Esophagus muscularis mucosa (tissue), 4 donors: ENCODE data around the gene ERAP2. TPM values are rescaled to one million over a fixed set of nuclear protein-coding genes. Genes with fewer than 3 reads are reported as not detected.

Source experiments
- DNase-seq: peaks from one replicate; pipeline ENCODE4 v3.0.0-alpha.2; 2017; ENCODE audit errors: extremely low spot score
- H3K27ac ChIP-seq, 4 donors: fragments of 200-600 bp; sonication (generic); replicated peaks in 1 of 4; 1 replicate in 3 of 4; 2 replicates in 1 of 4; pipeline ENCODE4 v1.5.1; 2016 to 2019; ENCODE audit warnings: mild to moderate bottlenecking in 1 of 4
- H3K27me3 ChIP-seq, 4 donors: fragments of 200-600 bp; sonication (generic); one replicate each; pipeline versions ENCODE4 v1.5.1 to v1.6.0; 2016 to 2019
- H3K36me3 ChIP-seq, 4 donors: fragments of 200-600 bp; sonication (generic); one replicate each; pipeline ENCODE4 v1.5.1; 2016 to 2019
- H3K4me1 ChIP-seq, 4 donors: fragments of 200-600 bp; sonication (generic); one replicate each; pipeline ENCODE4 v1.5.1; 2016 to 2019
- H3K4me3 ChIP-seq, 4 donors: fragments of 200-600 bp; sonication (generic); 1 replicate in 2 of 4; 2 replicates in 2 of 4; pipeline ENCODE4 v1.5.1; 2016 to 2019; ENCODE audit warnings: mild to moderate bottlenecking in 4 of 4, moderate library complexity in 1 of 4
- H3K9me3 ChIP-seq, 4 donors: fragments of 200-600 bp; sonication (generic); 1 replicate in 3 of 4; 2 replicates in 1 of 4; pipeline ENCODE4 v1.5.1; 2016 to 2019
- EP300 ChIP-seq: sonication (generic); formaldehyde crosslinking; IDR thresholded peaks from one replicate; pipeline ENCODE4 v1.6.1; 2017; ENCODE audit warnings: antibody characterized with exemption
- POLR2A ChIP-seq: fragments of 450-650 bp; IDR thresholded peaks from one replicate; pipeline ENCODE4 v1.6.1; 2017; ENCODE audit warnings: antibody characterized with exemption, moderate library complexity, mild to moderate bottlenecking, low read depth
- POLR2AphosphoS5 ChIP-seq, 2 donors: sonication (generic); formaldehyde crosslinking; IDR thresholded peaks; one replicate each; pipeline ENCODE4 v1.6.1; 2017; ENCODE audit warnings: antibody characterized with exemption in 2 of 2
- WGBS: methylation state at CpG from one replicate; pipeline ENCODE4 v1.1.5; 2018; 5-methylcytosine and 5-hydroxymethylcytosine counted together
- intact Hi-C: fragments of 100-400 bp; cut with DNase I; formaldehyde crosslinking; loops from one replicate; pipeline ENCODE4 v1.15.1; 2023
- total RNA-seq, 4 donors: library from RNA; depleted of rRNA; stranded (reverse); fragments of >200 nt; gene quantifications; one replicate each; pipeline versions ENCODE4 v1.1.0 to v1.2.1, GENCODE V29; 2016
- TF ChIP-seq, protein P1 (sequence below), 3 experiments: fragments of 200-600 bp in 2 of 3; fragments of 450-650 bp in 1 of 3; sonication (generic) in 2 of 3; IDR thresholded peaks; one replicate each; pipeline ENCODE4 v1.5.1; 2017 to 2019; ENCODE audit warnings: antibody characterized with exemption in 3 of 3, mild to moderate bottlenecking in 2 of 3, moderate library complexity in 1 of 3

The ERAP2 gene
- total RNA-seq, 4 donors from 2014 or later: 6.6 to 12.3 (median 7.3) TPM

DNA sequence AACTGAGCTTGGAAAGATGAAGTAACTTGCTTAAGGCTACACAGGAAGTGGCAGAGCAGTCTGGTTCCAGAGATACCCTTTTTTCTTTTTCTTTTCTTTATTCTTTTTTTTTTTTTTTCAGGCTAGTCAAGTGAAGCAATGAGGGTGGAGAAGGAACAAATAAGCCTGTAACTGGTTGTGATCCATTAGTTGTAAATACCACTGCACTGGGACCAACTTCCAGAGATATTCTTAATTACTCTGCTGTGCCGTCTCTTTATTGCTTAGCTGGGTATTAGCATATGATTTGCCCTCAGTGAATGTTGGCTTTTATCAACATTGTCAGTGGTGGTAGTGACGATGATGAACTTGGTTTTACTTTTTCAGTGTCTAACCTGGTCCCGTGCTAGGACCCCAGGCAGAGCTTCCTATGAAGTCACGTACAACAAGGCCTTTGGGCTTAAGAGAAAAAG, 86.3 kb downstream of the ERAP2 start:
- intact Hi-C loops: no loop called here
- H3K4me1 ChIP-seq: peaks cover 32 to 39% (median 37%) of the 10 kb centered on the region in 4 donors
- H3K4me3 ChIP-seq: no peak overlapping the region
- no peaks in the 10 kb centered on the region for H3K27me3 ChIP-seq
- H3K9me3 ChIP-seq: no peaks in the 10 kb centered on the region
- TF ChIP-seq POLR2A (no peak), POLR2AphosphoS5 (IDR thresholded peaks at IDR 0.05) (no peak), EP300 (no peak)
- TF ChIP-seq, protein P1, sequence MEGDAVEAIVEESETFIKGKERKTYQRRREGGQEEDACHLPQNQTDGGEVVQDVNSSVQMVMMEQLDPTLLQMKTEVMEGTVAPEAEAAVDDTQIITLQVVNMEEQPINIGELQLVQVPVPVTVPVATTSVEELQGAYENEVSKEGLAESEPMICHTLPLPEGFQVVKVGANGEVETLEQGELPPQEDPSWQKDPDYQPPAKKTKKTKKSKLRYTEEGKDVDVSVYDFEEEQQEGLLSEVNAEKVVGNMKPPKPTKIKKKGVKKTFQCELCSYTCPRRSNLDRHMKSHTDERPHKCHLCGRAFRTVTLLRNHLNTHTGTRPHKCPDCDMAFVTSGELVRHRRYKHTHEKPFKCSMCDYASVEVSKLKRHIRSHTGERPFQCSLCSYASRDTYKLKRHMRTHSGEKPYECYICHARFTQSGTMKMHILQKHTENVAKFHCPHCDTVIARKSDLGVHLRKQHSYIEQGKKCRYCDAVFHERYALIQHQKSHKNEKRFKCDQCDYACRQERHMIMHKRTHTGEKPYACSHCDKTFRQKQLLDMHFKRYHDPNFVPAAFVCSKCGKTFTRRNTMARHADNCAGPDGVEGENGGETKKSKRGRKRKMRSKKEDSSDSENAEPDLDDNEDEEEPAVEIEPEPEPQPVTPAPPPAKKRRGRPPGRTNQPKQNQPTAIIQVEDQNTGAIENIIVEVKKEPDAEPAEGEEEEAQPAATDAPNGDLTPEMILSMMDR (IDR thresholded peaks at IDR 0.05): no peak
- H3K36me3 ChIP-seq: no peaks in the 10 kb centered on the region
- DNase-seq: no peak
- 70% methylated on average over 4 of the region's 4 CpGs for WGBS
- peak overlapping the region in 3 of 4 donors; percentile 20 to 60 (median 21) for H3K27ac ChIP-seq

DNA sequence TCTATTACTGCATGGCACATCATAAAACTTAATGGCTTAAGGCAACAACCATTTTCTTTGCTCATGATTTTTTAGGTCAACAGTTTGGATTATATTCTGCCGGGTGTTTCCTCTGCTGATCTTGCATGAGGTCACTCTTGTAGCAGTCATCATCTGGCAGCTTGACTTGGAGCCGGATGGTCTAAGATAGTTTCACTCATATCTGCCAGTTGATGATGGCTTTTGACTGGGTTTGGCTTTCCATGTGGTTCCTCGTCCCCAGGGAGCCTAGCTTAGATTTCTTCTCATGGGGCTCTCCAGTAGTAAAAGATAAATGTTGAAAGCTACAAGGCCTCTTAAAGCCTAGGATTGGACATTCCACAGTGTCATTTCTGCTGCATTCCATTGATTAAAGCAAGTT, 87.0 kb downstream of the ERAP2 start:
- H3K36me3 ChIP-seq: no peaks in the 10 kb centered on the region
- H3K4me1 ChIP-seq: peaks cover 39 to 43% (median 42%) of the 10 kb centered on the region in 4 donors
- DNase-seq: peak; percentile 92
- whole genome bisulfite sequencing: 24% methylated on average over 3 of the region's 3 CpGs
- no peak overlapping the region for H3K4me3 ChIP-seq
- H3K27ac ChIP-seq: peak overlapping the region in 3 of 4 donors; percentile 4 to 60 (median 33)
- intact Hi-C loops: no loop called here
- no peaks in the 10 kb centered on the region for H3K27me3 ChIP-seq
- TF ChIP-seq EP300: no peak
- no peaks in the 10 kb centered on the region for H3K9me3 ChIP-seq

DNA sequence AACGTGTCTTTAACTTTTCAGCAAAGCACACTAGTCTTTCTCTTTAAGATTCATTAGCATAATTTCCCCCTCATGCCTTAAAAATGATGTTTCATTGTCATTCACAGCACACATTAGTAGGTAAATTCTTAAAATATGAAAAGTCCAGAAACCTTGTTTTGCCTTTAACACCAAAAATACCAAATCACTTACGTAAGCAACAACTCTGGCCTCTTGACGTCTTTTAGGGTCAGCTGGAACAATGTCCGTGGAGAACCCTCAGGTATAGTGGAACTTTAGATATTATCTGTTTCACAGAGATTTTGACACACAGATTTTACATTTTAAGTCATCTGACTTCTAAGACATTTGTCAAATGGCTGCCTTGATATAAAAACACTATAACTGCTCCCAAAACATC, 90.5 kb downstream of the ERAP2 start:
- H3K4me1 ChIP-seq: peaks cover 47 to 62% (median 52%) of the 10 kb centered on the region in 4 donors
- H3K36me3 ChIP-seq: no peaks in the 10 kb centered on the region
- H3K4me3 ChIP-seq: no peak overlapping the region
- WGBS: 88% methylated on average over 4 of the region's 4 CpGs
- no peak for TF ChIP-seq EP300
- TF ChIP-seq POLR2A: no peak
- TF ChIP-seq, protein P1 (IDR thresholded peaks at IDR 0.05): no peak
- TF ChIP-seq POLR2AphosphoS5 (IDR thresholded peaks at IDR 0.05): no peak
- no peaks in the 10 kb centered on the region for H3K27me3 ChIP-seq
- H3K9me3 ChIP-seq: no peaks in the 10 kb centered on the region
- intact Hi-C loops: no loop called here
- H3K27ac ChIP-seq: no peak overlapping the region
- DNase-seq: no peak

DNA sequence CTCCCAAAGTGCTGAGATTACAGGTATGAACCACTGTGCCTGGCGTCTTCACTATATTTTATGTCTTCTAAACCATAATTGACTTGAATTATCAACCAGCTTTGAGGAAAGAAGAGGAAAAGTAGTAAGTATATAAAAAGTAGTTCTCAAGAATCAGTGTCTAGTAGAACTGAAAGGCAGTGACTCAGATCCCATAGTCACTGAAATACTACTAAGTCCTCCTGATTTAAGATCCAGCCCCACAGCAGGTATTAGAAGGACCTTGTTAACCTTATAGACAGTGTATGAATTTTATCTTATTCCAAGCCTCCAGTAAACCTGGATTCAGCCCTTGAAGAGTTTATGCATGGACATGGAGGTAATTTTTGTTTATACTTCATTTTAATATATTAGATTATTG, 91.1 kb downstream of the ERAP2 start:
- no peaks in the 10 kb centered on the region for H3K9me3 ChIP-seq
- H3K27me3 ChIP-seq: no peaks in the 10 kb centered on the region
- TF ChIP-seq POLR2AphosphoS5 (IDR thresholded peaks at IDR 0.05) (no peak), EP300 (no peak), POLR2A (no peak)
- TF ChIP-seq, protein P1 (IDR thresholded peaks at IDR 0.05): no peak
- whole genome bisulfite sequencing: 69% methylated on average over 1 of the region's 1 CpG
- DNase-seq: no peak
- intact Hi-C loops: no loop called here
- peak overlapping the region in 2 of 4 donors; percentile 4 to 38 for H3K27ac ChIP-seq
- peaks cover 47 to 60% (median 52%) of the 10 kb centered on the region in 4 donors for H3K4me1 ChIP-seq
- H3K36me3 ChIP-seq: no peaks in the 10 kb centered on the region
- H3K4me3 ChIP-seq: no peak overlapping the region

DNA sequence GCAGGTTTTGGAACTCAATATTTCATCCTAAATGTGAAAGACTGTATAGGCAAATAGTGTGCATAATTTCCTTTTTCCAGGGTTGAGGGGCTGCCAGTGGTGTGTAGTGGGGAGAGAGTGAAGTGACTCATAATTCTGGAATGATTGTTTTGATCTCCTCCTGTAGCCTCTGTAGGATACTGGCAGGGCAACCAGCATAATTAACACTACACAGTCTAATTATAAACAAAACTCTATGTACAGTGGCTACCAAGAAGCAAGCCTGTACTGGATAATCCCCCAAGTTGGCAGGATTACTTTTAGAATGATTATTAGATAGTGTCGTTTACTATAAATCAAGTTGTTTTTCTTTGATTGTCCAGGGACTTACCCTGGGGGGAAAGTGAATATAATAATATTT, 91.8 kb downstream of the ERAP2 start:
- intact Hi-C loops: no loop called here
- Histone ChIP-seq H3K4me3 (no peak overlapping the region), H3K4me1 (peaks cover 44 to 58% (median 49%) of the 10 kb centered on the region in 4 donors), H3K9me3 (no peaks in the 10 kb centered on the region), H3K27me3 (no peaks in the 10 kb centered on the region), H3K27ac (peak overlapping the region in 3 of 4 donors; percentile 18 to 38 (median 29)), H3K36me3 (no peaks in the 10 kb centered on the region)
- 52% methylated on average over 1 of the region's 1 CpG for WGBS
- no peak for DNase-seq
- TF ChIP-seq POLR2AphosphoS5 (IDR thresholded peaks at IDR 0.05): no peak
- TF ChIP-seq, protein P1 (IDR thresholded peaks at IDR 0.05): no peak
- no peak for TF ChIP-seq POLR2A
- no peak for TF ChIP-seq EP300
